CD4-positive, alpha-beta T cell treated with Interleukin-12 subunit alpha and Interleukin-12 subunit beta, for 1 hour (primary cell): ENCODE results near the gene SWT1.
"Not testable (repeated sequence)": the region's sequence is repeated elsewhere in the genome, so short reads cannot be mapped to it uniquely, and the experiment has no call there.

ENCODE experiments used
- DNase-seq: peaks from one replicate; pipeline ENCODE4 v3.0.0-alpha.2; 2020

SWT1 gene

DNA sequence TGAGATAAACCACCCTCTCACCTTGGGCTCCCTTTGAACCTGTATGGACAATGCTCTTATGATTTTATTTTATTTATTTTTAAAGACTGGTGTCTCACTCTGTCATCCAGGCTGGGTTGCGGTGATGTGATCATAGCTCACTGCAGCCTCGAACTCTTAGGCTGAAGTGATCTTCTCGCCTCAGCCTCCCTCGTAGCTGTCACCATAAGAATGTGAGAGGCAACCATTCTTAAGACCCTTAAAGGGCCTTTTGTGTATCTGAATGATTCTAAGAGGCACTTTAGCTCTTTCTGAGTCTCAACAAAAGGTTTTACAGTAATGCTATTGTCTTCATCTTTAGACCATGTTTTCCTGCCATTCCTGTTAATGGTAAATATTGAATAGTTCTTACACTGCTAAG is 93.1 kb downstream of the SWT1 start:
- no peak for DNase-seq

DNA sequence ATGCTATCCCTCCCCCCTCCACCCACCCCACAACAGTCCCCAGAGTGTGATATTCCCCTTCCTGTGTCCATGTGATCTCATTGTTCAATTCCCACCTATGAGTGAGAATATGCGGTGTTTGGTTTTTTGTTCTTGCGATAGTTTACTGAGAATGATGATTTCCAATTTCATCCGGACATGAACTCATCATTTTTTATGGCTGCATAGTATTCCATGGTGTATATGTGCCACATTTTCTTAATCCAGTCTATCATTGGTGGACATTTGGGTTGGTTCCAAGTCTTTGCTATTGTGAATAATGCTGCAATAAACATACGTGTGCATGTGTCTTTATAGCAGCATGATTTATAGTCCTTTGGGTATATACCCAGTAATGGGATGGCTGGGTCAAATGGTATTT is 95.0 kb downstream of the SWT1 start:
- not testable (repeated sequence) for DNase-seq

DNA sequence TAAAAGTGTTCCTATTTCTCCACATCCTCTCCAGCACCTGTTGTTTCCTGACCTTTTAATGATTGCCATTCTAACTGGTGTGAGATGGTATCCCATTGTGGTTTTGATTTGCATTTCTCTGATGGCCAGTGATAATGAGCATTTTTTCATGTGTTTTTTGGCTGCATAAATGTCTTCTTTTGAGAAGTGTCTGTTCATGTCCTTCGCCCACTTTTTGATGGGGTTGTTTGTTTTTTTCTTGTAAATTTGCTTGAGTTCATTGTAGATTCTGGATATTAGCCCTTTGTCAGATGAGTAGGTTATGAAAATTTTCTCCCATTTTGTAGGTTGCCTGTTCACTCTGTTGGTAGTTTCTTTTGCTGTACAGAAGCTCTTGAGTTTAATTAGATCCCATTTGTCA is 95.4 kb downstream of the SWT1 start:
- DNase-seq = not testable (repeated sequence)

DNA sequence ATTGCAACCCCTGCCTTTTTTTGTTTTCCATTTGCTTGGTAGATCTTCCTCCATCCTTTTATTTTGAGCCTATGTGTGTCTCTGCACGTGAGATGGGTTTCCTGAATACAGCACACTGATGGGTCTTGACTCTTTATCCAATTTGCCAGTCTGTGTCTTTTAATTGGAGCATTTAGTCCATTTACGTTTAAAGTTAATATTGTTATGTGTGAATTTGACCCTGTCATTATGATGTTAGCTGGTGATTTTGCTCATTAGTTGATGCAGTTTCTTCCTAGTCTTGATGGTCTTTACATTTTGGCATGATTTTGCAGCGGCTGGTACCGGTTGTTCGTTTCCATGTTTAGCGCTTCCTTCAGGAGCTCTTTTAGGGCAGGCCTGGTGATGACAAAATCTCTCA is 98.6 kb downstream of the SWT1 start:
- not testable (repeated sequence) for DNase-seq

DNA sequence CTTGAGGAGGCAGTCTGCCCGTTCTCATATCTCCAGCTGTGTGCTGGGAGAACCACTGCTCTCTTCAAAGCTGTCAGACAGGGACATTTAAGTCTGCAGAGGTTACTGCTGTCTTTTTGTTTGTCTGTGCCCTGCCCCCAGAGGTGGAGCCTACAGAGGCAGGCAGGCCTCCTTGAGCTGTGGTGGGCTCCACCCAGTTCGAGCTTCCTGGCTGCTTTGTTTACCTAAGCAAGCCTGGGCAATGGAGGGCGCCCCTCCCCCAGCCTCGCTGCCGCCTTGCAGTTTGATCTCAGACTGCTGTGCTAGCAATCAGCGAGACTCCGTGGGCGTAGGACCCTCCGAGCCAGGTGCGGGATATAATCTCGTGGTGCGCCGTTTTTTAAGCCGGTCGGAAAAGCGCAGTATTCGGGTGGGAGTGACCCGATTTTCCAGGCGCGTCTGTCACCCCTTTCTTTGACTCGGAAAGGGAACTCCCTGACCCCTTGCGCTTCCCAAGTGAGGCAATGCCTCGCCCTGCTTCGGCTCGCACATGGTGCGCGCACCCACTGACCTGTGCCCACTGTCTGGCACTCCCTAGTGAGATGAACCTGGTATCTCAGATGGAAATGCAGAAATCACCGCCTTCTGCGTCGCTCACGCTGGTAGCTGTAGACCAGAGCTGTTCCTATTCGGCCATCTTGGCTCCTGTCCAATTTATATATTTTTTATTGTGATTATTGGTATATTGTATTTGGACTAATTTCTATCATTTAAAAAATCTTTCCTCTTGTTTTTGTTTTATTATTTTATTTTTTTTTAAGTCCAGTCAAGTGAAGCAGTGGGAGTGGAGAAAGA is 100.4 kb downstream of the SWT1 start:
- DNase-seq = not testable (repeated sequence)

DNA sequence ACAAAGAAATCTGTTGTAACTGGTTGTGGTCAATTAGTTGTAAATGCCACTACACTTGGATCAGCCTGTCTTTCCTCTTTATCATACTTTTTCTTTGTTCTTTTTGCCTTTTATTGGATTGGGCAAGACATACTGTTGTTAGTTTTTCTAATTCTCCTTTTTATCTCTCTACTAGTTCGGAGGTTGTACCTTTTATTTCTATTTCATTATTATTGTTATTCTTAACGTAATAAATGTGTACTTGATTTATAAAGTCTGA is 100.9 kb downstream of the SWT1 start:
- no peak for DNase-seq

DNA sequence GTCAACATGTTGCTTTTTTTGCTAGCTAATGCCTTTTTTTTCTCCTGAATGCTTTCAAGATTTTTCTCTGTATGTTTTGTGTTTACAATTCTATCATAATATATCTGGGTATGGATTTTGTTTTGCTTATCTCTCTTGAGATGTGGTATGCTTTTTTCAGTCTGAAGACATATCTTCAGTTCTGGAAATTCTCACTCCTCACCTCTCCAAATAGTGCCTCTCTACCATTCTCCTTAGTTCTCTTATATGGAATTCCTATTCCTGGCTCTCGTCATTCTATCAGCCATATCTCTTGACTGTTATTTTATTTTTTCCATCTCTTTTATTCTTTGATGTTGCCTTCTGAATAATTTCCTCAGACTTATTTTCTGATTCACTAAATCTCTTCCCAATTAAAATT is 101.7 kb downstream of the SWT1 start:
- no peak for DNase-seq

DNA sequence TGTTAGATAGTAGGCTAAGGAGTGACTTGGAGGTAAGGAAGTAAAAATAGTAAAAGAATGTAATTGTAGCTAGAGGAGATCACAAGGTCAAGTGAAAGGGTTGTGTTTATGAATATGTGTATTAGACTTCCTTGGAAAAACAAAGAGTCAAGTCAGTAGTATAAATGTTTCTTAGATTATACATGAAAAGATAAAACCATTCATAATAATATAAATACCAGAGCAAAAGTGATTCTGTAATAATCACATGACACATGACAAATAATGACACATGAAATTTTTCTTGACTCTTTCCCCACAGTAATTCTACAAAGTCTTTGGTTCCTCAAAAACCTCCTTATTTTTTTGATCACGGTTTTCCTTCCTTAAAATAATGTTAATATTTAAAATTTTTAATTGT is 103.6 kb downstream of the SWT1 start:
- DNase-seq = no peak

DNA sequence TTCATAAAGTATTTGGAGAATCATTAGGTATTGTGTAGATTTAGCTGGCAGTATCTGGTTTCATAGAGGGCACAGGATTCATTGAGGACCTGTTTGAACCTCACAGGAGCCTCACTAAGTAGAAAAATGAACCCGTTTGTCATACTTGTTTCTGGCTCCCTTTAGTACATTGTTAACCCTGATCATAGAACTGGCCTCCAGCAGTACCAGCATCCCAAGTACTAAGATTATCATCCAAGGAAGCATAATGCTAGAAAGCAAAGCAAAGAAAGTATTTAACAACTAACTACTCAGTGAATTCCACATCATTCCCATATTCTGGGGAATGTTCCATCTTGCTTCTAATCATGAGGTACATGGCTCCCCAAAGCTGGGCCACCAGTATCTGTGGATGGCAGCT is 105.2 kb downstream of the SWT1 start:
- DNase-seq = no peak

DNA sequence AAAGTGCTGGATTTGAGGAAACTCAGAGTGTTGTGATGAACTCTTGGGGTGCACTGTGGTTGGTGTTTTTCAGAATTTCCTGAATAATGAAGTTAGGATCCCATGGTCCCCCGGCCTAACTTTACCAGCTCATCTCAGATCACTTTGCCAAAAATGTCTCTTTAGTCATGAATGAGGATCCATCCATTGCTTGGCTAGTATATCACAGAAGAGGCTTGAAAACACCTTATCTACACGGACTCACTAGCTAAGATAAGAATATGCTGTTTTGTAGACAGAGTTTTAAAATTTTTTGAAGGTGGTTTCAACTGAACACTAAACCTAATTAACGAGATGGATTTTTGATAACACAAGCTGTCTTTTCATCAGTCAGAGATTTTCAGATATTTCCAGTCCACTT is 106.3 kb downstream of the SWT1 start:
- DNase-seq = no peak

DNA sequence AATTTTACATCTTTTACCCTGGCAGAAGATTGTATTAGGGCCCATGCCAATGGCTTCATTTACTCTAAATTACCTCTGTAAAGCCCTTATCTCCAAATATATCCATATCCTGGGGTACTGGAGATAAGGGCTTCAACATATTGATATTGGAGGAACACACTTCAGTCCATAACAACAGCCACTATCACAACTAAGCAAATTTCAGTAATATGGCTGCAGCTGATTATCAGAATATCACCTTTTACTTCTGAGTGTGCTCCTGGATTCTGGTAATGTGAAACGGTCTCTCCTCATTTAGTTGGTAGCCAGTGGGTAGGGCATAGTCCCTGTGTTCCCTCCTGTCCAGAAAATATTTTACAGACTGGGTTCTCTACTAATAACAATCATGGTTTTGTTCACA is 106.8 kb downstream of the SWT1 start:
- DNase-seq = no peak

DNA sequence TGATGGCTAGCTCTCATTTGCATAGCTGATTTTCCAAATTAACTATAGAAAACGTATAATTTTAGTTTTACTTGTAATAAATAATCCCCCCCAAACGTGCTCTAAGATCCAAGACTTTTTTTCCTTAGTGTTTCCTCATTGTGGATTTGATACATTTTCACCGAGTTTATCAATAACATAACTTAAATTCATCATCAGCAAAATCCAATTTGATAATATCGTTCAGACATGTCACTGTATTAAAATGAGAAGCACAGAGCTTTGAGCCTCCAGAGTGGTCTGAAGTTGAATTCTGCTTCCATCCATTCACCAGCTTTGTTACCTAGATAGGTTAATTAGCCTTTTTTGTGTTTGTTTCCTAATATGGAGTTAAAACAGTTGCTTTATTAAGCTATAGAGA is 108.3 kb downstream of the SWT1 start:
- no peak for DNase-seq

DNA sequence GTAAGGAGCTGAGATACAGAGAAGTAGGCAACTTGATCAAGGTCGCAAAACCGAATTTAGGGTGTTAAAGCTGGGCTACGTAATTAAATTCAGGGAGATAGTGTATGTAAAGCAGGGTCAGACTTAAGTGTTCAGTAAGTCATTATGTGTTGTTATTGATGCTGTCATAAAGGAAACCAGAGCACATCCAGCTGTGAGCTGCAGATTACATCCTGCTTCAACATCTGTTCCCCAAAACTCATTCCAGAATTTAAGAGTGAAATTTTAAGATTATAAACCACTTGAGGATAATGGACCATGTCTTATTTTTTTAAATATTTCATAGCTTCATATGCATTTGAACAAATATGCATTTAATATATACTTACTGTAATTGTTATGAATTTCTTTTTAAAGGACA is 110.3 kb downstream of the SWT1 start:
- DNase-seq = no peak

DNA sequence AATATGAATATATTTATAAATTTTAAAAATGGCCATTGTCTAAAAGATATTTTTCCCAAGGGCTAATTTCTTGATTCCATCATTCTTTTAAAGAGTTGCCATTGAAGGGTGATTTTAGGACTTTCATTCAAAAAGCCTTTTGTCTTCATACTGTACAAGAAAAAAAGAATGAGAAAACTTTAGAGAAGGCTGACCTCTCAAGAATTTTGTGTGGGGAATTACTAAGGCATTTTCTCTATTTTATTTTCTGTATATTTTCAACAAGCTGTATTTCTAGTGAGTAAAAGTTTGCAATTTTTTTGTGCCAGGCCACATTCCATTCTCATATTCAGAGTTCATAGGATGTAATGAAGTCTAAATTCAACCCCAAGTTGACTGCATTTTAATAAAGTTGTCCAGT is 110.7 kb downstream of the SWT1 start:
- DNase-seq = no peak

DNA sequence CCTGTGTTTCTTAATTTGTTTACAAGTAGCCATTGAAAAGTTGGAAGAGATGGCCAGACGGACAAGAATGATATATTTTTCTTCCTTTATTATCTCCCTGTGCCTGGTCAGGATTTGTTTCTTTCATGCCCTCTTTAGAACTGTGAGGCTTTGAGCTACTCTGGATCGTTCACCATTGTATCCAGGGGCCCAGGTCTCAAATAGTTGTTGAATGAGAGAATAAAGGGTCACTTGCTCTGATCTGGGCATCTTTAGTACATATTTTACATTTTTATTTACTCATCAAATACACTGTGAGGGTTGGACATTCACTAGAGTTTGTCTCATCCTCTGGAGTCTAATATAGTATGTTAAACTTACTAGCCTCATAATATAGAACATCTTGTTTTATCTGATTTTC is 111.4 kb downstream of the SWT1 start:
- DNase-seq = no peak

DNA sequence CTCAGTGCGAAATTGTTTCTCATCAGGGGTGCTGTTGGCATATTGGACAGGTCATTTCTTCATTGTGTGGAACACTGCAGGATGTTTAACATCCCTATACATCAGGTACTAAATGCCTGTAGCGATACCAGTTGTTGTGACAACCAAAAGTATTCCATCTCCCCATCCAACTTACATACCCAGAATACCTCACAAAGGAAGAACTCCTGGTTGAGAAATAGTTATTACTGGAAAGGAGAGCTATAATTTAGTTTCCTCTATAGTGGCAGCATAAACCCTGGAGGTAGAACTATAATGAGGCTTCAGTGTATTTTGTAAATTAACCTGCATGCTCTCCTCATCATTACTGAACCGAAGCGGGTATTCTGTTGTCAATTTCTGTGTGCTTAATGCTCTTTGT is 115.0 kb downstream of the SWT1 start:
- DNase-seq = no peak

DNA sequence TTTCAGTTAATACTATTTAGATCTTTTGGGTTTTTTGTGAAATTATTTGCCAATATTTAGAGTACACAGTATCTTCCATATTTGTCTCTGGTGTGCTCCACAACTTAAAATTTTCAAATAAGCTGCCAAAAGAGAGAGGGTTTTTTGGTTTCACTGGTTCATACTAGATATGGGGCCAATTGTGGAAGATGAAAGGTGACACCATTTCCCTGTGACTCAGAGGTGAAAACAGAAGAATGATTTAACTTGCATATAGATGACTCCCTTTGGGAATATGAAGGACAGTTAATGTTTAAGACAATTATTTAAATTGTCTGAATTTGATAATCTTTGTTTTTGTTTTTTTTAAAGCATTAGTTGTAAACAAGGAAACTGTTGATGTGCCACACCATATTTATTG is 122.6 kb downstream of the SWT1 start:
- DNase-seq = no peak

DNA sequence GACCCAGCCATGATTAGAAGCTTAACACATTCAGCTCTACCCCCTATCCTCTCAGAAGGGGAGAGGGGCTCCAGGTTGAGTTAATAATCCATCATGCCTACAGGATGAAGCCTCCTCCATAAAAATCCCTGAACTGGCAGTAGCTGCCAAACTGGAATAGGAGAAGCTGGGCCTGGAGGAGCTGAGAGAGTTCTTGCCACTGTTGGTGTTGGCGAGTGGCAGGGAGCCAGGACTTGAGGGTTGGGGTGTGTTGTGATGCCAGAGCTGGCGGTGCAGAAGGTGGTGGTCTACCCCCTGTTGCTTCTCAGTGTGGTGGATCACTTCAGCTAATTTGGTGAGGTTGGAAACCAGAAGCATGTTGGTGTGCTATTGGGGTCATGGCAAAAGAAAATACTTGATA is 123.6 kb downstream of the SWT1 start:
- DNase-seq = no peak

DNA sequence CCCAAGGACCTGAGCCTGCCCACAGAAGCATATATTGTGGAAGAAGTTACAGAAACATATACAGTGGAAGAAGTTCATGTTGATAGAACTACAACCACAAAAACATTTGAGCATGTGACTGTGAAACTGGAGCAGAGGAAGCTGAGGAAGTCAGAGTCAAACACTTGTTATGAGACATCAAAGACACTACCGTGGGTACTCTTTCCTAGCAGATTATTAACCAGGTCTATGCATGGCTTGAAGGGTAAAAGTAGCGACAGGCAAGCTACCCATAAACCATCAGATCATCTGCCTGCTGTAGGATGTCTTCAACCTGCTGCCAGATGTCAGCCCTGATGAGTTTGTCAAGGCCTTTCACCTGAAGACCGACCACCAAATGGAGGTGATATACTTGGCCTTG is 124.3 kb downstream of the SWT1 start:
- DNase-seq = peak; percentile 60

DNA sequence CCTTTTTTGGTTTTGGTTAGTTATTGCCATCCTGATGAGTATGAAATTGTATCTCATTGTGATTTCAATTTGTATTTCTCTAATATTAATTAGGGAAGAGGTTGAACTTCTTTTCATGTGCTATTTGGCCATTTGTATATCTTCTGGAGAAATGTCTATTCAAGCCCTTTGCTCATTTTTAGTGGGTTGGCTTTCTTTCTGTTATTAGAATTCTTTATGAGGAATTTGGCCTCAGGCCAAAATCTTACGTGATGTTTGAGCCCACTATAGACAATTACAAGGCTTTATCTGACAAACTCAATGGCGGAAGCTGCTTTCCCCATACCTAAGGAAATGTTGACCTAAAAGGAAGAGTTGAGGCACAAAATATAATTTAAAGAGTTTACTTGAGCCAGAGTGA is 127.1 kb downstream of the SWT1 start:
- no peak for DNase-seq

DNA sequence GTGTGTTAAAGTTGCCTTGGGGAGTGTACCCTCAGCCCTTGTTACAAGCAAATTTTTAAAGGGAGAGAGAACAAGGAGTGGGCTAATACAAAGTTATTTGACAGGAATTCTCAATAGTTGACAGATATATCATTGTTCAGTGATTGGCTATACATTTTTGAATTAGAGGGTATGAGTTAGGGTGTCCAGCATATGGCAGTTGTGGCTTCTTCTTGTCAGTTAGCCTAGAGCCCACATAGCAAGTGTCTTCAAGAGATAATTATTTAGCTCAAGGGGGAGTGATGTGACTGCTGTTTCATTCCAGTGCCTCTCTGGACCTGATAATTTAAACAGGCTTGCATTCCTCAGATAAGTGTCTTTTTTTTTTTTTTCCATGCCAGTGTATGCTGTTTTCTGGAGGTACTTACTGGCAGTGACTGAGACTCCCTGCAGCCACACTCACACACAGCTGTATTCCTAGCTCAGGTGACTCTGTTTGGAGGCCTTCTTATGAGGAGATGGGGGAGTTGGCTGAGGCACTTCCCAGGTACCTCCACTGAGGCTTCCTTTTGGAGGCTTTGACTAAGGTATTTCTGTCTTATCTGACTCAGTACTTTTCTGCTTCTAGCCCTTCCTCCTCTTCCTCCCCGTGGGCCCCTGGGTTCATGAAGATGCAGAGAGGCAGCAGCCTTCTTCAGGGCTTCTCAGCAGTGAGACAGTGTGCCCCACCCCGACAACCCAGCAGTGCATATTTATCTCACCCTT is 127.7 kb downstream of the SWT1 start:
- DNase-seq = no peak

DNA sequence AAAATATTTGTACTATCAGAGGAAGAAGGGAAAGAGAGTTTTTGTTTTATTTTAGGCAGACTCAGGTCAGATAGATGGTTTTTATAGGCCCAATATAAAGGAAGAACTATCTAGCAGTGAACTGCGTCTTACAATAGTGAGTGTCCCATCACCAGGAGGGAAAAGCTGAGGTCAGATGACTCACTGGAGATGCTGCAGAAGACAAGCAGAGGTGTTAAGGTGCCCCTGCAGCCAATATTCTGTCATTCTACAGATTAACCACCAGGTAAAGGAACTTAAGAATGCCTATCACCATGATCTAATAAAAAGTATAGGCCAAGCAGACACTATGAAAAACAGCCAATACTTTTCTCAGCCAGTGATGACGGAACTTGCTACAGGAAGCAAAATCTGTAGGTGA is 130.5 kb downstream of the SWT1 start:
- DNase-seq = no peak

DNA sequence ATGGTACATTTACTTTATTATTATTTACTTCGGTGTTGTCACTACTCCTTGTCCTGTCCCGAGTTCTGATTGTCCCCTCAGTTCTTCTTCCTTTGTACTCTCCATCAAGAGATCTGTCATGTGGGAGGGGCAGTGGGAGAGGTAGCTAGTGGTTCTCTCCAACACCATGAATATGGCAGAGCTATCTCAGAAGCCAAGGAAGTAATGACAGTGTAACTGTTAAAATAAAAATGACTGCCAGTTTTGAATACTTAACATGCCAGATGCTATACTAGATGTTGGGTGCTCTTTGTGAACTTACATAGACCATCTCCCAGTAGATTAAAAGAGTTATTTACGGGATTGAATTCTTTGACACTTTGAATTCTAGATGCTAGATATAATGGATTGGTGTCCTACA is 131.5 kb downstream of the SWT1 start:
- no peak for DNase-seq

DNA sequence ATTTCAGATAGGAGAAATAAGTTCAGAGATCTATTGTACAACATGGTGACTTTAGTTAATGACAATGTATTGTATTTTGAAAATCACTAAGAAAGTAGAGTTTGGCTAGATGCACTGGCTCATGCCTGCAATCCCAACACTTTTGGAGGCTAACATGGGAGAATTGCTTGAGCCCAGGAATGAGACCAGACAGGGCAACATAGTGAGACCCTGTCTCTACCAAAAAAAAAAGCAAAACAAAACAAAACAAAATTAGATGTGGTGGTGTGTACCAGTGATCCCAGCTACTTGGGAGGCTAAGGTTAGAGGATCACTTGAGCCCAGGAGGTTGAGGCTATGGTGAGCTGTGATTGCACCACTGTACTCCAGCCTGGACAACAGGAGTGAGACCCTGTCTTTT is 132.9 kb downstream of the SWT1 start:
- no peak for DNase-seq

DNA sequence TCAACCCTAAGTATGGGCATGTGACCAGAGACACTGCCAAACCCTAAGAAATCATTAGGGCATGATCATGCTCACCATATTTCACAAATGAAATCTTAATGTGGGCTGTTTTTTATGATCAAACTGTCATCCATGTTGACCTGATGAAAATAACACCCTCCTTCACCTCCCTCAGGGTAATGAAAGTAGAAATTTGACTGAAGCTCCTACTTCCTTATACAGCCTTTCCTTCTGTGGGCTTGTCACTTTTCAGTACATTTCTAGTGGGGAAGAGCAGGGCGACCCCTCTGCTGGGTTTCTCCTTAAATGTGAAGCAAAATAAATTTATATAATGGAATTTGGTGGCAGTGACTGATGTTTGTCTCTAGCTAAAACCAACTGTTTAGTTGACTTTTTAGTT is 134.2 kb downstream of the SWT1 start:
- DNase-seq = no peak
